ENCODE data around the gene TNRC6C. TPM values are rescaled to one million over a fixed set of nuclear protein-coding genes. Genes with fewer than 3 reads are reported as not detected.

Gene TNRC6C
- total RNA-seq, 3 donors from 2014 or later: 14.1 to 21.7 (median 21.6) TPM

GRCh38 chr17:77923776-77924513 lies 34.6 kb upstream of the TNRC6C start:
- Histone ChIP-seq H3K36me3 (no peaks in the 10 kb centered on the region), H3K27ac (no peak overlapping the region), H3K9me3 (no peaks in the 10 kb centered on the region), H3K4me3 (no peak overlapping the region), H3K4me1 (no peaks in the 10 kb centered on the region), H3K27me3 (peaks cover 0 to 8% of the 10 kb centered on the region in 2 donors)
- TF ChIP-seq POLR2AphosphoS5 (IDR thresholded peaks at IDR 0.05) (no peak), CTCF (IDR thresholded peaks at IDR 0.05) (no peak), POLR2A (IDR thresholded peaks at IDR 0.05) (no peak)
- intact Hi-C loops (cut with DNase I; ENCODE audit: low total_unique reads): no loop called here
- DNase-seq (ENCODE audit: low spot score in 2 of 2): no peak

GRCh38 chr17:77924757-77925336 lies 33.7 kb upstream of the TNRC6C start:
- no peaks in the 10 kb centered on the region for H3K9me3 ChIP-seq
- no peaks in the 10 kb centered on the region for H3K36me3 ChIP-seq
- H3K27ac ChIP-seq: peak overlapping the region in 1 of 2 donors; percentile 32
- no peaks in the 10 kb centered on the region for H3K4me1 ChIP-seq
- DNase-seq (ENCODE audit: low spot score in 2 of 2): peak in 1 of 2 donors; percentile 57
- intact Hi-C loops (cut with DNase I; ENCODE audit: low total_unique reads): no loop called here
- no peak overlapping the region for H3K4me3 ChIP-seq
- no peak for TF ChIP-seq CTCF (IDR thresholded peaks at IDR 0.05)
- TF ChIP-seq POLR2A (IDR thresholded peaks at IDR 0.05): no peak
- H3K27me3 ChIP-seq: peaks cover 0 to 8% of the 10 kb centered on the region in 2 donors

- H3K27ac ChIP-seq: no peak overlapping the region
- H3K36me3 ChIP-seq: no peaks in the 10 kb centered on the region
- intact Hi-C loops (cut with DNase I; ENCODE audit: low total_unique reads): no loop called here
- H3K27me3 ChIP-seq: peaks cover 0 to 8% of the 10 kb centered on the region in 2 donors
- H3K4me3 ChIP-seq: no peak overlapping the region
- no peaks in the 10 kb centered on the region for H3K4me1 ChIP-seq
- DNase-seq (ENCODE audit: low spot score in 2 of 2): no peak
- H3K9me3 ChIP-seq: no peaks in the 10 kb centered on the region
- TF ChIP-seq CTCF (IDR thresholded peaks at IDR 0.05) (no peak), POLR2A (IDR thresholded peaks at IDR 0.05) (no peak), POLR2AphosphoS5 (IDR thresholded peaks at IDR 0.05) (no peak)
These were observed 32.5 kb upstream of the TNRC6C start for GRCh38 chr17:77925831-77926543.

- intact Hi-C loops (cut with DNase I; ENCODE audit: low total_unique reads): no loop called here
- no peak overlapping the region for H3K27ac ChIP-seq
- TF ChIP-seq CTCF (IDR thresholded peaks at IDR 0.05) (no peak), POLR2A (IDR thresholded peaks at IDR 0.05) (no peak), POLR2AphosphoS5 (IDR thresholded peaks at IDR 0.05) (no peak)
- no peak for DNase-seq (ENCODE audit: low spot score in 2 of 2)
- H3K27me3 ChIP-seq: peaks cover 0 to 8% of the 10 kb centered on the region in 2 donors
- no peaks in the 10 kb centered on the region for H3K9me3 ChIP-seq
- H3K36me3 ChIP-seq: no peaks in the 10 kb centered on the region
- no peaks in the 10 kb centered on the region for H3K4me1 ChIP-seq
- H3K4me3 ChIP-seq: no peak overlapping the region
These were observed 31.5 kb upstream of the TNRC6C start for GRCh38 chr17:77926981-77927380.

Data from breast epithelium (tissue), 4 donors.